CD14-positive monocyte (primary cell): ENCODE data around the gene NUAK1. TPM values are rescaled to one million over a fixed set of nuclear protein-coding genes. Genes with fewer than 3 reads are reported as not detected.

Experiments
- DNase-seq, 3 donors: peaks; one replicate each; pipeline ENCODE4 v3.0.0-alpha.2; 2011 to 2022
- H2AFZ ChIP-seq: 2 replicates; pipeline ENCODE4 v1.6.0; 2012; ENCODE audit warnings: mild to moderate bottlenecking, low read depth, low read length, inconsistent platforms; ENCODE audit not compliant: insufficient read depth, poor library complexity, severe bottlenecking
- H3K27ac ChIP-seq, 2 donors: 1 replicate in 1 of 2; 2 replicates in 1 of 2; pipeline ENCODE4 v1.5.1; 2012 to 2013; ENCODE audit warnings: low read length in 2 of 2, control low read depth in 1 of 2, inconsistent platforms in 1 of 2, low read depth in 1 of 2, mild to moderate bottlenecking in 1 of 2
- H3K27me3 ChIP-seq, 2 donors: one replicate each; pipeline versions ENCODE4 v1.6.0 to v1.6.1; 2011 to 2013; ENCODE audit warnings: low read length in 2 of 2; ENCODE audit not compliant: control insufficient read depth in 2 of 2, insufficient read depth in 2 of 2
- H3K36me3 ChIP-seq, 2 donors: replicated peaks in 1 of 2; 1 replicate in 1 of 2; 2 replicates in 1 of 2; pipeline versions ENCODE4 v1.5.1 to v1.6.1; 2012 to 2013; ENCODE audit warnings: low read length in 2 of 2, control low read depth in 1 of 2, inconsistent platforms in 1 of 2, mild to moderate bottlenecking in 1 of 2; ENCODE audit not compliant: insufficient read depth in 2 of 2, control insufficient read depth in 1 of 2
- H3K4me1 ChIP-seq, 2 donors: 1 replicate in 1 of 2; 2 replicates in 1 of 2; pipeline versions ENCODE4 v1.5.1 to v1.6.1; 2012 to 2013; ENCODE audit warnings: low read length in 2 of 2, control low read depth in 1 of 2, inconsistent platforms in 1 of 2, mild to moderate bottlenecking in 1 of 2, moderate library complexity in 1 of 2; ENCODE audit not compliant: insufficient read depth in 2 of 2, control insufficient read depth in 1 of 2
- H3K4me2 ChIP-seq: replicated peaks from 2 replicates; pipeline ENCODE3; 2012; ENCODE audit warnings: low read length, moderate library complexity, mild to moderate bottlenecking; ENCODE audit not compliant: poor library complexity, severe bottlenecking; ENCODE audit errors: extremely low read depth
- H3K4me3 ChIP-seq, 3 experiments: fragments of 200-600 bp in 1 of 3; sonication (generic) in 1 of 3; replicated peaks in 1 of 3; 1 replicate in 2 of 3; 2 replicates in 1 of 3; pipeline ENCODE4 v1.5.1; 2011 to 2013; ENCODE audit warnings: low read length in 3 of 3, mild to moderate bottlenecking in 3 of 3, control low read depth in 2 of 3, low read depth in 2 of 3, inconsistent platforms in 1 of 3, moderate library complexity in 1 of 3
- H3K79me2 ChIP-seq: 2 replicates; pipeline ENCODE4 v1.6.0; 2012; ENCODE audit warnings: mild to moderate bottlenecking, control low read depth, inconsistent platforms, low read length, moderate library complexity; ENCODE audit not compliant: insufficient read depth
- H3K9ac ChIP-seq: 2 replicates; pipeline ENCODE4 v1.6.0; 2017; ENCODE audit warnings: low read length, mild to moderate bottlenecking; ENCODE audit not compliant: insufficient read depth, poor library complexity, severe bottlenecking
- H3K9me3 ChIP-seq, 2 donors: replicated peaks in 1 of 2; 1 replicate in 1 of 2; 2 replicates in 1 of 2; pipeline versions ENCODE4 v1.5.1 to v1.6.1; 2012 to 2013; ENCODE audit warnings: low read length in 2 of 2, control low read depth in 1 of 2; ENCODE audit not compliant: control insufficient read depth in 1 of 2, insufficient read depth in 1 of 2
- H4K20me1 ChIP-seq: 2 replicates; pipeline ENCODE4 v1.6.0; 2012; ENCODE audit warnings: mild to moderate bottlenecking, low read length, control low read depth, moderate library complexity; ENCODE audit not compliant: insufficient read depth
- H3K27ac Mint-ChIP-seq, 7 donors: one replicate each; pipeline ENCODE4 v1.8.0; 2020; ENCODE audit warnings: mild to moderate bottlenecking in 7 of 7, mixed read lengths in 7 of 7, moderate library complexity in 6 of 7, inconsistent platforms in 2 of 7
- H3K27me3 Mint-ChIP-seq, 3 donors: one replicate each; pipeline ENCODE4 v1.8.0; 2021 to 2022; ENCODE audit warnings: low read depth in 3 of 3, mild to moderate bottlenecking in 3 of 3, mixed read lengths in 3 of 3, moderate library complexity in 3 of 3, inconsistent platforms in 1 of 3
- H3K36me3 Mint-ChIP-seq, 2 donors: one replicate each; pipeline ENCODE4 v1.8.0; 2020; ENCODE audit warnings: mixed read lengths in 2 of 2, inconsistent platforms in 1 of 2, mild to moderate bottlenecking in 1 of 2
- H3K4me1 Mint-ChIP-seq: one replicate; pipeline ENCODE4 v1.8.0; 2020; ENCODE audit warnings: mild to moderate bottlenecking, mixed read lengths
- H3K4me3 Mint-ChIP-seq, 2 donors: one replicate each; pipeline ENCODE4 v1.8.0; 2020; ENCODE audit warnings: mild to moderate bottlenecking in 2 of 2, mixed read lengths in 2 of 2, moderate library complexity in 1 of 2
- H3K9me3 Mint-ChIP-seq, 7 donors: one replicate each; pipeline ENCODE4 v1.8.0; 2020 to 2022; ENCODE audit warnings: mixed read lengths in 7 of 7, mild to moderate bottlenecking in 6 of 7, moderate library complexity in 6 of 7, inconsistent platforms in 2 of 7
- WGBS: methylation state at CpG from one replicate; pipeline ENCODE4 v1.1.5; 2013; ENCODE audit warnings: missing lambda C conversion rate; ENCODE audit not compliant: insufficient coverage; 5-methylcytosine and 5-hydroxymethylcytosine counted together
- intact Hi-C, 2 donors: fragments of 100-400 bp; cut with micrococcal nuclease; formaldehyde crosslinking; loops; one replicate each; pipeline versions ENCODE4 v1.15.0 to v1.15.1; 2023
- polyA minus RNA-seq: library from RNA; depleted of rRNA, polyadenylated mRNA; stranded (reverse); fragments of >200 nt; gene quantifications from 2 replicates; pipeline ENCODE4 v1.2.3, GENCODE V29; 2012
- polyA plus RNA-seq, 3 donors: library from polyadenylated mRNA; depleted of rRNA in 1 of 3; unstranded in 2 of 3; stranded (reverse) in 1 of 3; fragments of 300-500 nt in 2 of 3; fragments of >200 nt in 1 of 3; fragmentation: Illumina TruSeq in 2 of 3; gene quantifications; 1 replicate in 2 of 3; 2 replicates in 1 of 3; pipeline ENCODE4 v1.2.3, GENCODE V29; 2012 to 2021
- total RNA-seq, 12 experiments: library from RNA in 1 of 12; stranded (reverse) in 1 of 12; fragments of 120-200 nt in 1 of 12; gene quantifications; one replicate each; pipeline ENCODE4 v1.2.4 and lab custom pipeline; 2013 to 2026; ENCODE audit warnings: mixed read lengths in 6 of 12, inconsistent platforms in 1 of 12
- TF ChIP-seq, protein P1 (sequence below): fragments of 200-600 bp; IDR thresholded peaks from one replicate; pipeline ENCODE4 v1.8.0; 2022; ENCODE audit warnings: antibody characterized with exemption, mild to moderate bottlenecking

NUAK1 gene
- total RNA-seq (2013) = 0.10 TPM
- polyA plus RNA-seq (not detected), polyA minus RNA-seq (under 0.01 TPM in 1 of 2 replicates, not detected in the other), total RNA-seq (lab: John Stamatoyannopoulos, UW) (0 to 22.9 (median 0.08) reads per million in 11 experiments)

DNA sequence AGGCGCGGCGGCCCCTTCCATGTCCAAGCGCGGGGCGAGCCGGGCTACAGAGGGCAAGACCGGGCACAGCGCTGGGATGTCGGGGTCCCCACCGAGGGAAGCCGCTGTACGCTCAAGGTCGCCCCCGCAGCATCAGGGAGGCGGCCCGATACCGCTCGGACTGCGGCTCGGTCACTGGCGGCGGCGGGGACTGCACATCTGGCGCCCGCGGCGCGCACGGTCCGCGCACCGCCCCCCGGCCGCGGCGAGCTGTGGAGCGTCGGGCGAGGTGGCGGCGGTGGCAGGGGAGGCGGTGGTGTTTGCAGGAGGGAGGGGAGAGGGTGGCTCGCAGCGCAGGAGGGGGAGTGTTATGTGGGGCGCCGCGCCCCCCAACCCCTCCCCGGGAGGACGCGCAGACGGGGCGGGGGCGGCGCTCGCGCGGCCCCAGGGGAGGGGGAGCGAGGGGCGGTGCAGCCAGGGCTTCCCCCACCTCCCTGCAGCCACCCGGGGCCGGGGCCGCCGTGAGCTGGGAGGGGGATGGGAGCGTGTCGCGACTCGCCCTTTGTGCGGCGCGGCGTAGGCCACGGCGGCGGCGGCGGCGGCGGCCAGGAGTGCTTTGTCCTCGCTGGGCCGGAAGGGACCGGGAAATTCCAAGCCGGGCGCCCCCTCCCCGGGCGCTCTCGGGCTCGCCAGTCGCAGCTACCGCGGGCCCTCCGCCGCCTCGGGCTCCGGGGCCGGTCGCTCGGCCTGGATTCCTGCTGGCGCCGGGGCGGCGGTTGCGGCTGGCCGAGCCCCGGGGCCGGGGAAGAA is at the start of gene NUAK1:
Gene NUAK1 (minus strand): TSS at position 322 of the 789 bp plus-strand sequence. CDS start 301 bp downstream, at position 21.
- Mint-ChIP-seq H3K9me3 (peaks cover 0 to 11% (median 5%) of the 10 kb centered on the region in 7 donors), H3K27me3 (peaks cover 63 to 85% (median 69%) of the 10 kb centered on the region in 3 donors), H3K4me3 (peak within 1 kb of the TSS; percentile 21 to 76), H3K36me3 (no peaks in the 10 kb centered on the region), H3K27ac (no peak within 1 kb of the TSS), H3K4me1 (peaks cover 5% of the 10 kb centered on the region)
- intact Hi-C loops = loop anchor here in 1 of 2 donors (10.0 kb wide), 1 partner anchor 434 kb away; no protein-coding TSS in a partner anchor
- Histone ChIP-seq H3K9ac (no peak within 1 kb of the TSS), H3K4me1 (peaks cover 7 to 19% of the 10 kb centered on the region in 2 donors), H3K9me3 (peaks cover 0 to 32% of the 10 kb centered on the region in 2 donors), H3K36me3 (no peaks in the 10 kb centered on the region), H3K4me3 (peak within 1 kb of the TSS in 1 of 3 experiments; percentile 31), H2AFZ (no peak within 1 kb of the TSS), H3K27ac (no peak within 1 kb of the TSS), H3K79me2 (no peaks in the 10 kb centered on the region), H4K20me1 (no peaks in the 10 kb centered on the region), H3K27me3 (peaks cover 68 to 71% of the 10 kb centered on the region in 2 donors), H3K4me2 (peak within 1 kb of the TSS; percentile 52)
- DNase-seq = no peak
- WGBS = under 1% methylated on average over 70 of the region's 106 CpGs
- TF ChIP-seq, protein P1, sequence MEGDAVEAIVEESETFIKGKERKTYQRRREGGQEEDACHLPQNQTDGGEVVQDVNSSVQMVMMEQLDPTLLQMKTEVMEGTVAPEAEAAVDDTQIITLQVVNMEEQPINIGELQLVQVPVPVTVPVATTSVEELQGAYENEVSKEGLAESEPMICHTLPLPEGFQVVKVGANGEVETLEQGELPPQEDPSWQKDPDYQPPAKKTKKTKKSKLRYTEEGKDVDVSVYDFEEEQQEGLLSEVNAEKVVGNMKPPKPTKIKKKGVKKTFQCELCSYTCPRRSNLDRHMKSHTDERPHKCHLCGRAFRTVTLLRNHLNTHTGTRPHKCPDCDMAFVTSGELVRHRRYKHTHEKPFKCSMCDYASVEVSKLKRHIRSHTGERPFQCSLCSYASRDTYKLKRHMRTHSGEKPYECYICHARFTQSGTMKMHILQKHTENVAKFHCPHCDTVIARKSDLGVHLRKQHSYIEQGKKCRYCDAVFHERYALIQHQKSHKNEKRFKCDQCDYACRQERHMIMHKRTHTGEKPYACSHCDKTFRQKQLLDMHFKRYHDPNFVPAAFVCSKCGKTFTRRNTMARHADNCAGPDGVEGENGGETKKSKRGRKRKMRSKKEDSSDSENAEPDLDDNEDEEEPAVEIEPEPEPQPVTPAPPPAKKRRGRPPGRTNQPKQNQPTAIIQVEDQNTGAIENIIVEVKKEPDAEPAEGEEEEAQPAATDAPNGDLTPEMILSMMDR = no peak

DNA sequence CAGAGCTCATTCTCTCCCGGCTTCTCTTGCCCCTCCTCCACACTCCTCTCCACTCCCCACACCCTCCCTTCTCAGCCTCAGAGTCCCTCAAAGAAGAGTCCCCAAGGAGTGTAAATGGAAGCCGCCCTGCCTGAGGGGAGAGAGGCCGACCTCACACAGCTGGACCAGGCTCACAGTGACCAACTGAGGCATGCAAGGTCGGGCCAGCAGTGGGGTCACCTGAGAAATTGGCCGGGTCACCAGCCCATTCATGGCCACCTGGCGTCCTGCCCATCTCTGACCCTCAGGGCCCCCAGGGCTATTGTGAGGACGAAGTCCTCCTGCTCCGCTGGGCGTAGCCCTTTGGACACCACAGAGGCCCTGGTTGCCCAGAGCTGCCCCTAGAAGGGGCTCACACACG is 49.5 kb upstream of the NUAK1 start:
- 70% methylated on average over 6 of the region's 10 CpGs for WGBS
- H3K27ac ChIP-seq = no peak overlapping the region
- no peak for DNase-seq
- no peaks in the 10 kb centered on the region for H3K79me2 ChIP-seq
- Mint-ChIP-seq H3K27me3 (peaks cover 3 to 25% (median 15%) of the 10 kb centered on the region in 3 donors), H3K4me1 (no peaks in the 10 kb centered on the region), H3K9me3 (no peaks in the 10 kb centered on the region), H3K4me3 (no peak overlapping the region), H3K36me3 (no peaks in the 10 kb centered on the region), H3K27ac (no peak overlapping the region)
- no peaks in the 10 kb centered on the region for H3K9me3 ChIP-seq
- no peak overlapping the region for H3K9ac ChIP-seq
- H3K4me2 ChIP-seq = no peak overlapping the region
- peaks cover 0 to 10% of the 10 kb centered on the region in 2 donors for H3K27me3 ChIP-seq
- H3K4me3 ChIP-seq = no peak overlapping the region
- TF ChIP-seq, protein P1 = no peak
- intact Hi-C loops = no loop called here
- no peaks in the 10 kb centered on the region for H3K4me1 ChIP-seq
- H4K20me1 ChIP-seq = no peaks in the 10 kb centered on the region
- no peaks in the 10 kb centered on the region for H3K36me3 ChIP-seq
- no peak overlapping the region for H2AFZ ChIP-seq
